Astrocyte (in vitro differentiated cells and primary cell): ENCODE results near the gene NBPF15.
"Not testable (repeated sequence)": the region's sequence is repeated elsewhere in the genome, so short reads cannot be mapped to it uniquely, and the experiment has no call there.

ENCODE experiments used
- EZH2 ChIP-seq: IDR thresholded peaks from 2 replicates; pipeline ENCODE4 v1.6.1; 2012; ENCODE audit warnings: mild to moderate bottlenecking, low read length, inconsistent platforms; ENCODE audit not compliant: insufficient read depth
- TF ChIP-seq, protein P1 (sequence below): IDR thresholded peaks from 2 replicates; pipeline ENCODE4 v1.5.1; 2011; ENCODE audit warnings: low read depth, mild to moderate bottlenecking, inconsistent platforms, low read length, moderate library complexity; ENCODE audit not compliant: insufficient read depth

DNA sequence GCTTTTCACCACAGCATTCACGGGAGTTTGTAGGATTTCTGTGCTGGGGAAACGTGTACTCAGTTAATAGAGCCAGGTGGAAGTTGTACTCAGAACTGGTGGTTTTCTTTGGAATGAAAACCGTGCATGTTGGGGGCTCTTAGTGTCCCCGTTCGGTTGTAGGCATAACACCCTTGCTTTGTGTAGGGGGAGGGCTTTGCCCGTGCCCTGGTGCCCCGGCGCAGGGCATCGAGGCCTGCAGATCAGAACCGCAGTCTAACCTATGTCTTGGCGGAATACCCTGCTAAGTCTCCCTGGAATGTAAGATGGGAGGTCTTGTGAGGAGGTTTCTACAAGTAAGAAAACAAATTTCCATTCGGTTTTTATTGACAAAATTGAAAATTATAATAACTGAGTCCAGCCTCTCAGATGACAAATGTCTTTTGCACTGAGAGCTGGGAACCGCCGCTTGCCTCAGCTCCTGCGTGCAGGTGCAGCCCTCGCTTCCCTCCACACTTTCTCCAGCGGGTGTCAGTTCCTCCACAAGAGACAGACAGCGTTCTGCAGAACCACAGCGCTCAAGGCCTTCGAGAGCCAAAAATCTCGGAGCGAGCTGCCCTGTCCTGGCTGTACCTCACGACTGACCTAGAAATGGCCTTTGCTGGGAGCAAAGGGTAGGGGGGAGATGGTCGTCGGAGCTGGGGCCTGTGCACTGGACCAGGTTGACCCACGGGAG, 47.9 kb downstream of the NBPF15 start:
- TF ChIP-seq, protein P1, sequence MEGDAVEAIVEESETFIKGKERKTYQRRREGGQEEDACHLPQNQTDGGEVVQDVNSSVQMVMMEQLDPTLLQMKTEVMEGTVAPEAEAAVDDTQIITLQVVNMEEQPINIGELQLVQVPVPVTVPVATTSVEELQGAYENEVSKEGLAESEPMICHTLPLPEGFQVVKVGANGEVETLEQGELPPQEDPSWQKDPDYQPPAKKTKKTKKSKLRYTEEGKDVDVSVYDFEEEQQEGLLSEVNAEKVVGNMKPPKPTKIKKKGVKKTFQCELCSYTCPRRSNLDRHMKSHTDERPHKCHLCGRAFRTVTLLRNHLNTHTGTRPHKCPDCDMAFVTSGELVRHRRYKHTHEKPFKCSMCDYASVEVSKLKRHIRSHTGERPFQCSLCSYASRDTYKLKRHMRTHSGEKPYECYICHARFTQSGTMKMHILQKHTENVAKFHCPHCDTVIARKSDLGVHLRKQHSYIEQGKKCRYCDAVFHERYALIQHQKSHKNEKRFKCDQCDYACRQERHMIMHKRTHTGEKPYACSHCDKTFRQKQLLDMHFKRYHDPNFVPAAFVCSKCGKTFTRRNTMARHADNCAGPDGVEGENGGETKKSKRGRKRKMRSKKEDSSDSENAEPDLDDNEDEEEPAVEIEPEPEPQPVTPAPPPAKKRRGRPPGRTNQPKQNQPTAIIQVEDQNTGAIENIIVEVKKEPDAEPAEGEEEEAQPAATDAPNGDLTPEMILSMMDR: not testable (repeated sequence)
- TF ChIP-seq EZH2: not testable (repeated sequence)
